ENCODE results near the gene CACTIN.
"Not testable (repeated sequence)": the region's sequence is repeated elsewhere in the genome, so short reads cannot be mapped to it uniquely, and the experiment has no call there.

The CACTIN gene

GRCh38 chr19:3661284-3662238 lies 35.0 kb upstream of the CACTIN start:
- no peak for DNase-seq

- no peak for DNase-seq
These were observed 34.1 kb upstream of the CACTIN start for GRCh38 chr19:3660493-3661219.

- no peak for DNase-seq
These were observed 33.1 kb upstream of the CACTIN start for GRCh38 chr19:3659746-3660112.

DNA sequence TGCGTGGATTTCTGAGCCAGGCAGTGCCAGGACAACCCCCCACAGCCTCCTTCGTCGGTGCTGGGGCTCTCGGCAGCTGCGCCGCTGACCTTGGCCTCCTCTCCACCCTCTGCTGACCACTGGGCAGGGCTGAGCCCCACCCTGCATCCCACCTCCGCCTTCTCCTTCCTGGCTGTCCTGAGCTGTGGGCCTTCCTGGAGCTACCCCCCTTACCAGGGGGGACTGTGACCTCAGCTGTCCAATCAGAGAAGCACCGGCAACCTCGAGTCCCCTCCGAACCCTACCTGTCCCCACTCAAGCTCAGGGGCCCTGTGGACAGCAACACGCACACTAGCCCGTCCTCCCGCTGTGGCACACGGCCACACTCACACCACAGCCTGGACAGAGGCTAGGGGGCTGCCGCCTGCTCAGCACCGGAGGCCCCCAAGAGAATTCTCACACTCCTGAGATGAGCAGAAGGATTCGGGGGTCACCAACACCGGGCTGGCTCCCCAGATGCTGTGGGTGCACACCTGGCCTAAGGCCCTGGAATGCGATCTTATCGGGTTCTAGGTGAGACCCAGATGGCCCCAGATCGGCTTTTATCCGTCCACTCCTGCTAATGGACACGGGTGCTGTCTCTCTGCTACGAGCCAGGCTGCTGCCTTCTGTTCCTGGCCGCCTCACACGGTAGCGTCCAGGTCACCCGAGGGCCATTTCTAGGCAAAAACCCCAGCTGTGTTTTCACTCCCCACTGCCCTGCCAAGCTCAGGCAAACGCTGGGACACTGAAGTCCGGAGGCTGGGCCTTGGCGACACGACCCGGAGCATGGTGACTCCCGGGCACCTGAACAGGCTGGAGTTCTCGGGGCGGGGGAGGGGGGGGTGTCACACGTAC lies 32.5 kb upstream of the CACTIN start:
- no peak for DNase-seq

GRCh38 chr19:3658004-3658869 lies 31.6 kb upstream of the CACTIN start:
- no peak for DNase-seq

DNA sequence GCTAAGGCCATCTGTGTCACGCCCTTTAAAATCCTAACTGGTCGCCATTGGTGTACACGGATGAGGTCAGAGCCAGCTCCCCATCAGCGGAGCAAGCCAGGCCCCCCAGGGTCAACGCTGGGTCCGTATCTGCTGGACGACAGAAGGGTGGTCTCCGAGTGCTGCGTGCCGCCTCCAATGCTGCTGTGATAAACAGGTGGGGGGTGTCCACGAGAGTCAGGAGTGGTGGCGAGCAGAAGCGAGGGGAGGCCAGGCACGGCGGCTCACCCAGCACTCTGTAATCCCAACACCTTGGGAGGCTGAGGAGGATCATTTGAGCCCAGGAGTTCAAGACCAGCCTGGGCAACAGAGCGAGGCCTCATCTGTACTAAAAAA lies 30.8 kb upstream of the CACTIN start:
- no peak for DNase-seq

DNA sequence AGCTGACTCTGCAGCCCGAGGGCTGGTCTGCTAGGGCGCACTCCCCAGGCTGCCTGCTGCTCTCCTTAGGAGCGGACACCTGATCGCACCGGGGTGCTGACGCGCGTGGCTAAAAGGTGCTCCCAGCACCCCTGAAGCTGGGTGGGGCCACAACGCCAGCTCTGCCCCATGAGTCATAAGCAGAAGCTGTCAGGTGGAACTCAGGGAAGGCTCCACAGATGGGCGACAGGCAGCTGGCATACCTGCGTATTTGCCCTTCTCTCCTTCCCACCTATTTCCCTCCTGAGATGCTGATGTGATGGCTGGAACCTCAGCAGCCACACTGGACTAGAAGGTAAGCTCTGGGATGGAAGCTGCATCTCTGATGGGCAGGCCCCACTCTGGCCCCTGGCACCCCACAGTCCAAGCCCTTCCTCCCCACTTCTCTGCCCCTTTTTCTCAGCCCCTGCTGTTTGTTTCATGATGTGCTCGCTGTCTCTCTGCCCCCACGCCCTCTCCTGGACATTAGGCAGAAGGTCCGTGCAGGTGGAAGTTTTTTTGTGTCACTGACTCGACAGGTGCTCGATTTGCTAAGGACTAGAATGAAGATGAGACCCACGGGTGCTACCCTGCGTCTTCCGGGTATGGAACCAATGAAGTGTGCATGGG lies 30.3 kb upstream of the CACTIN start:
- DNase-seq, result no peak

DNA sequence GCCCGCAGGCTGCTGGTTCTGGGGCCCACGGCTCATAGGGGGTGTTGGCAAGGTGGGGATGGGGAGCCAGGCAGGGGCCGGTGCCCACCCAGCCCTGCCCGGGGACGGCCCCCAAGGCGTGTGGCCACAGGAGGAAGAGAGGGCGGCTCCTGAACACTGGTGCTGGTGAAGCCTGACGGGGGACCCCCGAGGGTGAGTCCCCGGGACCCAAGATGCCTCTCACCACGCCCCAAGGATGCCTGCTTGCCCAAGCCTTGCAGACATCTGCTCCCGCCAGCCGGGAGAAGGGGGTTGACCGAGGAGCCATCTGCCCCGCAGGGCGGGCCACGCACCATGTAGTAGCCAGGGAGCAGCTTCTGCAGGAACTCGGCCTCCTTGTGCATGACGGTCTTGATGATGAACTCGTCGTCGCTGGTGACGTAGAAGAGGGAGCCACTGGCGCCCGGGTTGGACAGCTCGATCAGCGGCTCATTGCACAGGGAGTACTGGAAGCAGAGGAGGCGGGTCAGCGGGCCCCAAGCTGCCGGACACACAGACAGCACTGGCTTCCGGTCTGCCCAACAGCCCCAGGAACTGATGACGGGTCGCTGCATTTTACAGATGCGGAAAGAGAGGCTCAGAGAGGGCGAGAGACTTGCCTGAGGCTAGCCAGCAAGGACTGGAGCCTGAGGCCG lies 29.6 kb upstream of the CACTIN start:
- DNase-seq, result no peak

DNA sequence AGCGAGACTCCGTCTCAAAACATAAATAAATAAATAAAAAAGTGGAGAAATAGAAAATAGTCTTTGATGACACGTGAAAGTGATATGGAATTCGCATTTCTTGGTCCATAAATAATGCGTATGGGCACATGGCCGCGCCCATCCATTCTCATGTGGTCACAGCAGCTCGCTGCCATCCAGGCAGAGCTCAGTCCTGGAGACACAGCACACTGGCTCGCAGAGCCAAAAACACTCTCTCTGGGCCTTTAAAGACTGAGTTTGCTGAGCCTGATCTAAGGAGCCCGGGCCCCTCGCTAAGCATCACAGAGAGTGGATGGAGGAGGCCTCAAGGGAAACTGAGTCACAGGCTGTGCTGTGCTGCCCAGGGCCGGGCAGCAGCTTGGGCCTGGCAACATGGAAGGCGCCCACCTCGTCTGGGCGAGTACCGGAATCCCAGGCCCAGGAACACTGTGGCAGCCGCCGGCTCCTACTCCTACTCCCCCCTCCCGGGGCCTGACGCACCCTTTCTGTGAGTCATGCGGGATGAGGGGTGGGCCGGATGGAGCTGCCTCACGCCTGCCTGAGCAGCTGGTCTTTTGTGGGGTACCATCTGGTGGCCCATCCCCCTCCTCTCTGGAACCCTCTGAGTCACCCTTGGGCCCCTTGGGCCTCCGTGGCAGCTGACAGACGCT lies 28.9 kb upstream of the CACTIN start:
- DNase-seq, result no peak

DNA sequence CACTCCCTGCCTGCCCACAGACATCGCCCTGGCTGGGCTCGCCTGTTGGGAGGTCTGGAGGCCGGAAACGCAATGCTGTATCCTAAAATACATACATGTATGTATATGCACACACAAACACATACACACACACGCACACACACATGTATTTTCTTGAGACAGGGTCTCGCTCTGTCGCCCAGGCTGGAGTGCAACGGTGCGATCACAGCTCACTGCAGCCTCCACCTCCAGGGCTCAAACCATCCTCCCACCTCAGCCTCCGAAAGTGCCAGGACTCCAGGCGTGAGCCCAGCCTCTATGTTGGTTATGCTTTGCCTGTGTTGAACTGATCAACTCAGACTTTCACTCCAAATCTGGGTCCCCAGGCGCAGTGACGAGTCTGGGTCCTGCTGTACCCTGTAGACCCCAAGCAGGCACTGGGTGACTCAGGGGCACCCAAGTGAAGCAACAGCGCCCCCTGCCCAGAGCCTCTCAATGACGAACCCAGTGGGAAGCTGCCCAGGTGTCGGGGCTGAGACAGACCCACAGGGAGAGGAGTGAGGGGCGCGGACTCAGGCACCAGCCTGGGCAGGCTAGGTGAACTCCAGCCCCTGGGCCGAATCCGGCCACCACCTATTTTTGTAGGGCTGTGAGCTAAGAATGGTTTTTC lies 27.4 kb upstream of the CACTIN start:
- DNase-seq, result no peak

DNA sequence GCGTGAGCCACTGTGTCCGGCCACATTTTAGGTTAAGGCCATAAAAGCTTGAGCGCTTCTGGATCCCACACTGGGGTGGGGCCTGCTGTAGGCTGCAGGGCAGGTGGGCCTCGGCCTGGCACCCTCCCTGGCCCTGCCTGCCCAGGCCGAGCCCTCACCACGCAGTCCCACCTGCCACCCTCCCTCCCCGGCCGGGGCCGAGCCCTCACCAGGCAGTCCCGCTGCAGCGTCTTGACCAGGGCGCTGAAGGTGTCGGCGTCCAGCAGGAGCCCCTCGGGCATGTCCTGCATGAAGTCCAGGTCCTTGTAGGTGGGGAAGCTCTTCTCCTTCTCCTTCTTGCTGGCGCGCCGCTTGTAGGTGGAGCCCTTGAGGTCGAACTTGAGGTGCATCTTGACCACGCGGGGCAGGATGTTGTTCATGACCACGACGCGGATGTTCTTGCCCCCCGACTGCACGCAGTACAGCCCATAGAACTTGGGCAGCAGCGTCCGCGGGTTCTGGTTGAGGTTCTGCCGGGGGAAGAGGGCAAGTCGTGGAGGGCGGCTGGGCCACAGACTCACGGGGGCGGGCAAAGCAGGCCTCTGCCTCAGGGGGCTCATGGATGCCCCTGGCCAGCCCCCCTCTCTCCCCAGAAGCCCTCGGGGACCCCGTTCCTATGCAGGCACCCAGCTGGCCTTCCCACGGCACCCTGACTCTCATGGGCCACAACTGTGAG lies 26.6 kb upstream of the CACTIN start:
- DNase-seq, result no peak

DNA sequence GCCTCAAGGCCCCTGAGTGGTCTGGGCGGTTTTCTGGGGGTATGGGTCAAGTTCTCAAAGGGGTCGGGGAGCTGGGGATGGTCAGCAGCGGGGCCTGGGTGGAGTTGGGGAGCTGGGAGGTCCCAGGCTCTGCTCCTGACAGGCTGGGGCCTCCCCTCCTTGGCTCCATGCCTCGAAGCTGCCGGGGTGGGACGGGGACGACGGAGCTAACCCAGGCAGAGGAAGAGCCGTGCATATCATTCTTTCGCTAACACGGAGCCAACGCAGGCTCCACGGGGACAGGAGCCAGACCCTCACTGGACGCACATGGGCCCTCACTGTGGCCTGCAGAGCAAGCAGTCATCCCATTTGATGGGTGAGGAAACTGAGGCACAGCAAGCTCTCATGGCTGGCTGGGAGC lies 25.8 kb upstream of the CACTIN start:
- no peak for DNase-seq

DNA sequence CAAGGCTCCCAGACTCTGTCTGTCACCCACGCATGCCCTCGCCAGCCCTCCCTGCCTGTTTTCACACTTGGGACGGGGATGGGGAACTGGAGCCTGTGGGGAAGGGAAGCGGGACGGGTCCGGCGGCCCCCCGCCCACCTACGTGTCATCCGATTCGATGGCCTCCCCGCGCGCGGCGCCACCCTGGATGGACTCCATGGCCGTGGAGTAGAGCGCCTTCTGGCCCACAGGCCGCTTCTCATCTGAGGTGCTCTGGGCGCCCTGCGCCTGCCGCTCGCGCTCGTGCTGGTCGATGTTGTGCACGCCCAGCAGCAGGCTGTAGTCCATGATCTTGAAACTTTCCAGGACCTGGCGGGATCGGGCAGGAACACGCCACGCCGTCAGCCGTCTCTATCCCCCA lies 25.1 kb upstream of the CACTIN start:
- no peak for DNase-seq

GRCh38 chr19:3649888-3650287 lies 23.3 kb upstream of the CACTIN start:
- DNase-seq, result no peak

DNA sequence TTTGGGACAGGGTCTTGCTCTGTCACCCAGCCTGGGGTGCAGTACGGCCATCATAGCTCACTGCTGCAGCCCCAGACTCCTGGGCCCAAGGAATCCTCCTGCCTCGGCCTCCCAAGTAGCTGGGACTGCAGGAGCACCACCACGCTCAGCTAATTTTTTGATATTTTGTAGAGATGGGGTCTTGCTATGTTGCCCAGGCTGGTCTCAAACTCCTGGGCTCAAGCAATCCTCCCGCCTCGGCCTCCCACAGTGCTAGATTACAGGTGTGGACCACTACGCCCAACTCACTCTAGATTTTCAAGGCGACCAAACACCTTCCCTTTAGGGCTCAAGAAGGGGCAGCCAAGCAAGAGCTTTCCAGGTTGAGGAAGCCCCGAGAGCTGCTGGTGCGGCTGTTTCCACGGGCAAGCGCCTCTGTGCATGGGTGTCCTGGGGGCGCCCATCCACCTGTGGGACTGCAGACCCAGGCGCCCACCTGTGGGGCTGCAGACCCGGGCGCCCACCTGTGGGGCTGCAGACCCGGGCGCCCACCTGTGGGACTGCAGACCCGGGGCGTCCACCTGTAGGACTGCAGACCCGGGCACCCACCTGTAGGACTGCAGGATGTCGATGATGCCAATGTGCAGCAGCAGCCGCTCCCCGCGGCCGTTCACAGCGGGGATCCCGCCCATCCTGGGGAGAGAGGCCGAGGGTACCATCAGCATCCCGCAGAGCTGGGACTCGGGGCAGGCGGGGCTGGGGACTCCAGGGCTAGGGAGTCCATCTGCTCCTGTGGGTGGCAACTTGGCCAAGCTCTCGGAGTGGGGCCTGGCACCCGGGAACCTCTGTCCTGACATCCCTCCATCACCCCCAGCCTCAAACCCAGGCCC lies 21.7 kb upstream of the CACTIN start:
- no peak for DNase-seq

- not testable (repeated sequence) for DNase-seq
These were observed 20.5 kb upstream of the CACTIN start for GRCh38 chr19:3647102-3647501.

DNA sequence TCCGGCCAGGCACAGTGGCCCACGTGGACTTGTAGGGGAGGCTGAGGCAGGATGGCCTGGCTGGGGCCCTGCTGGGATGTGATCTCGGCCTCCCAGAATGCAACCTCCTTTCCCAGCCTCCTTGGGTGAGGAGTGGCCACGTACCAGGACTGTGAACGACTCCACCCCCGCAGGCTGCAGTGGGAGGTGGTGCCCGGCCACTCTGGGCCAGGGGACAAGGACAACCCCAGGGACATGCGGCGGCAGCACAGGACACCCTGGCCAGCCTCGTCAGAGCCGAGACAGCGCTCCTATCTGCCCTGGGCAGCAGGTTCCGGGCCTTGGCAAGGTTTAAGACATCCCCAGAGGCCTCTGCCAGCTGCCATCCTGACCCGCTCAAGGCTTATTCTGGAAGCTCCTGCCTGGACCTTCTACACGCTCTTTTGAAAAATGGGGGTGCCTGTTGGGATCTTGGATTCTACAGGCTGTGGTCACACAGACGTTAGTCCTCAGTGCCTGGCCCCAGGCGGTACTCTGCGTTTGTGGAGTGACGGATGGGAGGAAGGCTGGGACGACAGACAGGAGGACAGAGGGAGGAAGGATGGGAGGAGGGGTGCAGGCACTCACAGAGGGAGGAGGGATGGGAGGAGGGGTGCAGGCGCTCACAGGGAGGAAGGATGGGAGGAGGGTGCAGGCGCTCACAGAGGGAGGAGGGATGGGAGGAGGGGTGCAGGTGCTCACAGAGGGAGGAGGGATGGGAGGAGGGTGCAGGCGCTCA lies 19.9 kb upstream of the CACTIN start:
- DNase-seq, result no peak

DNA sequence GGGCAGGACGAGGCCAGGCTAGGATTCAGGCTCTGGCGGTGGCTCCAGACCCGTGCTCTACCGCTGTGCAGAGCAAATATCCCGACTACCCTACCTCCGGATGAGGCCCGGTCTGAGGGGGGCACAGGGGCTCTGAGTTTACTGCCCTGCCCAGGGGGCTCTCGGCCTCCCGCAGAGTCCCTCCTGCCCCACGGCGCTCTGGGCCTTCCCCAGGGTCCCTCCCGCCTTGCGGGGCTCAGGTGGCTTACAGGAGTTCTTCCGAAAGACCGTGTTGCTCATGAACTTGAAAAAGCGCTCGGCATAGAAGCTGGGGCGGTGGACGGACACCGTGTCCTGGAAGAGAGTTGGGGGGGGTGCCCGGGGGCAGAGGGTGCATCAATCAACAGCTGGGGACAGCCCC lies 19.1 kb upstream of the CACTIN start:
- no peak for DNase-seq

Data from SW 1271 (cell line).